Cerebellar nuclear complex (tissue), 1 donor: ENCODE data around the gene CPNE9.

Source experiments
- DNase-seq, 2 experiments: peaks; one replicate each; lab custom pipeline; 2025; lab: John Stamatoyannopoulos, UW

Gene CPNE9

GRCh38 chr3:9703736-9704346 lies at the start of gene CPNE9:
TSS of gene CPNE9 (plus strand) at chr3:9703833. CDS start at chr3:9703997, 164 bp downstream.
- no peak for DNase-seq

- DNase-seq = no peak
Measured at GRCh38 chr3:9659849-9660248, 43.8 kb upstream of the CPNE9 start.

DNA sequence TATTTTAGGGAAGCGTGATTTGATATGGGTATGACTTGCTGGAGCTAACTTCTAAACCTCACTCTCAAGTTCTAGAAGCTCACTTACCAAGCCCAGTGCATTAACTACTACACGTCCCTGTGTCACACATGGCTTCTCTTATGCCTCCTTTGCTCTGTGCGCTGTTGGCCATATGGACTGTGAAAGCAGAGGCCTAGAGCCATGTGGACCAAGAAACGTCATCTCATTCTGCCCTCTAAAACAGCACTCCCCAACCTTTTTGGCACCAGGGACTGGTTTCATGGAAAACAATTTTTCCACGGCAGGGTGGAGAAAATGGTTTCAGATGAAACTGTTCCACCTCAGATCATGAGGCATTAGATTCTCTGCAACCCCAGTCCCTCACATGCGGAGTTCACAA lies 42.7 kb upstream of the CPNE9 start:
- no peak for DNase-seq

DNA sequence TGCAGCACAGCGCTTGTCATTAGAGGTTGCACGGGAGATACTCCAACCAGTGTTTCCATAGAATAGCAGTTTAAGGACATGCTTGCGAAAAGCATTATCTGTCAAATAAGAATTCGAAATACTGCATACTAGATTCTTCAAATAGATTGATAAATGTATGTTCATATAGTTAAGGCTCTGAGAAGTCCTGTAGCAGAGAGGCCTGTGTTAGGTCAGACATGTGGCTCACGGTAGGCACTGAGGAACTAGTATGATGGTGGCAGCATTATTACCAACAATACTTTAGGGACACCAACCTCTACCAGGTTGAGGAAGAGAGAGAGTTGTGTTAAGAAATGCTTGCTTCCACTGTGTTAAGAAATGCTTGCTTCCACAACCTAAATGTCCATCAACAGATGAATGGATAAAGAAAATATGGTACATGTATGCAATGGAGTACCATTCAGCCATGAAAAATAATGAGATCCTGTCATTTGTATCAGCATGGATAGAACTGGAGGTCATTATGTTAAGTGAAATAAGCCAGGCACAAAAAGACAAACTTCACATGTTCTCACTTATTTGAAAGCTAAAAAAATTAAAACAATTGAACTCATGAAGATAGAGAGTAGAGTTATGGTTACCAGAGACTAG lies 39.4 kb upstream of the CPNE9 start:
- no peak for DNase-seq

- DNase-seq = no peak
Measured at GRCh38 chr3:9666704-9667445, 36.8 kb upstream of the CPNE9 start.

GRCh38 chr3:9669277-9669676 lies 34.4 kb upstream of the CPNE9 start:
- DNase-seq = no peak

DNA sequence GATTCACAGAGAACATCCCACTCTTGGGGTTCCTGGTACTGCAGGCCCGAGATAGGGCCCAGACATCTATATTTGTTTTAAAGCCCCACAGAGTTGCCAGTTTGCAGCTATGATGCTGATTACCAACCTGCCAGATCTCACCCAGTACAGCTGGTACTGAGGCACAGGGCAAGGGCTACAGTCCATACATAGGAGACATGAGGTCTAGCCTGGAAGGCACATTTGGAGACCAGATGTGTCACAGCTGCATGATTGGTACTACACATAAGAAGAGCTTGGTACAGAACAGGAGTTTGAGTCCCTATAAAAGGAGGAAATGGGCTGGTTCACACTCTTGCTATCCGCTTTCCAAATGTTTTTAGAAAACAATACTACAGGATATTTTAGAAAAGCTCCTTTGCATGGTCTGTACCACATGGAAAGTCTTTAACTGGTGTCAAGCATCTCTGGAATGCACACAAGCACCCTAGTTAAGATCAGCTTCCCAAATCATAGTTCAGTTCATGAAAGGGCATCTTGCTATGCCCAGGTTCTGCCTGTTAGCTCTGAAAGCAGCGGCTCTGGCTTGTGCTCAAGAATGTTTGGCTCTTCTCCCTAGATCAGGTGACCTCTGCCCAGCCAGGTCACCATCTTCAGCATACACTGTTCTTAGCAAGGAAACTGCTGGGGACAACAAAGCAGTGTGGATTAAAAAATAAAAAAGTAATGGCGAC lies 33.8 kb upstream of the CPNE9 start:
- no peak for DNase-seq

DNA sequence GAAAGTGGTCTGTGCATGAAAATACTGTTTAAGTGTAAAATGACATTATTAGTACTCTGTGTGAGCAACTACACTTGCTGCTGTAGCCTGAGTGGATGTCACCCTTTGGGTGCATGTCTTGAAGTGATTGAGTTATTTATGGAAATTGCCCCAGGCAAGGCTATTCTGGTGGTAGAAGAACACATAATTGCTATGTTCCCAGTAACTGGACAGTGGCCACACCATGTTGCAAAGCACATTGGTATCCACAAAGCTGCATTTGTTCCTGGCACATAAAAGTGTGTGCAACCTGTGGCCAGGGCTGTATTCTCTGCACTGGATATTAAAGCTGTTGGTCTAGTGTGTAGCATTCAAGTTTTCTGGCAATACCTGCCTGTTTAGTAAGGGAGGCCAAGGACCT lies 30.6 kb upstream of the CPNE9 start:
- DNase-seq = no peak

DNA sequence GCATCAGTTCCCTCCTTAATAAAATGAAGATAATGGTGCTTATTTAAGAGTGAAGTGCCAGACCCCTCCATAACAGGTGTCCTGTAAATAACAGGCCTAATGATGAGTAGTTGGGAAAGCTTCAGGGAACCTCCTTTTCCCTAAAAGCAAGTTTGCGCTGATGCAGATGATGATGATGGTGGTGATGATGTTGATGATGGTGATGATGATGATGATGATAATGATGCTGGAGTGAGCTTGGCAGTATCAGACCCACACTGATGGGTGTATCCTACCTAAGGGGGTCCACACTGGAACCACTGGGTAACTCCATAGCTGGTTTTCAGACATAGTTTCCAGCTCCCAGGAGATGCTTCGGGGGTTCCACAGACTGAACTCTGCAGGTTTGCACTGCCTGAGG lies 29.9 kb upstream of the CPNE9 start:
- DNase-seq = no peak

DNA sequence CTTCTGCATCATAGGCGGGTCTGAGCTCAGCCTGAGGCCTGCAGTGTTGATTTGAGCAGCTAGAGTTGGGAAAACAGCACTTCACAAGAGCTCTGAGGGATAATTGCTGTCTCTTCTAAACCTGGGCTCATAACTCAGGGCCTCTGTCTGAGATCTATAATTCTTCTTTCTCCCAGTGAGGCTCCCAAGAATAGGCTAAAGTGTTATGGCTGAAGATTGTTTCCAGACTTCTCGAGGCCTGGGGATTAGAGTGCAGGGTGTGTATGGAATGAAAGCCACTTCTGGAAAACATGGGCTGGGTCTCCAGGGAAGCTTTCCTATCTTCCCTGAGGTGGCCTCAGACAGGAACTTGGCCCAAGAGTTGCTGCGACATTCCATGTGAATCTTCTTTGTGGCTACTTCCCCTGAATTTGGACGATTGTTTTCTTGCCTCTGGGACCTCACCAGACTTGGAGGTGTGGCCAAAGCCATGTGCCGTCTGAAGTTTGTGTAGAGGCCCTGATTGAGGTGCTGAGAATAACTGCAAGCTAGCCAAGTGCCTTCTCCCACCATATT lies 27.8 kb upstream of the CPNE9 start:
- DNase-seq = no peak

DNA sequence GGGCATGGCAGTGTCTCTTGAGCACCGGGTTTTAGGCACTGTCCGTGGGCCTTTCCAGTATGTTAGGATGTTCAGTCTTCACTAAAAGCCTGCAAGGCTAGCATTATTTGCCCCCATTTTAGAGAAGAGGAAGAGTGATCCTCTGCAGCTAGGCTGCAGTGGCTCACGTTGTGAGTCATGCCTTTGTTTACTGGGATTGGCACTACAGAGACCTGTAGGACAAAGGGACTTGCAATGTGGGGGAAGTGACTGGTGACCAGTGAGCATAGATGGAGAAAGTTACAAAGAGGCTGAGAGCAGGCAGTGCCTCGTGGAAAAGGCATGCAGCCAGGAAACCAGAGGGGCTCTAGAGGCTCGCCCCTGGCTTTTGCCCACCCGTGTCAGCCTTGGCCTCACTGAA lies 26.8 kb upstream of the CPNE9 start:
- no peak for DNase-seq

GRCh38 chr3:9678493-9678892 lies 25.1 kb upstream of the CPNE9 start:
- DNase-seq = no peak

DNA sequence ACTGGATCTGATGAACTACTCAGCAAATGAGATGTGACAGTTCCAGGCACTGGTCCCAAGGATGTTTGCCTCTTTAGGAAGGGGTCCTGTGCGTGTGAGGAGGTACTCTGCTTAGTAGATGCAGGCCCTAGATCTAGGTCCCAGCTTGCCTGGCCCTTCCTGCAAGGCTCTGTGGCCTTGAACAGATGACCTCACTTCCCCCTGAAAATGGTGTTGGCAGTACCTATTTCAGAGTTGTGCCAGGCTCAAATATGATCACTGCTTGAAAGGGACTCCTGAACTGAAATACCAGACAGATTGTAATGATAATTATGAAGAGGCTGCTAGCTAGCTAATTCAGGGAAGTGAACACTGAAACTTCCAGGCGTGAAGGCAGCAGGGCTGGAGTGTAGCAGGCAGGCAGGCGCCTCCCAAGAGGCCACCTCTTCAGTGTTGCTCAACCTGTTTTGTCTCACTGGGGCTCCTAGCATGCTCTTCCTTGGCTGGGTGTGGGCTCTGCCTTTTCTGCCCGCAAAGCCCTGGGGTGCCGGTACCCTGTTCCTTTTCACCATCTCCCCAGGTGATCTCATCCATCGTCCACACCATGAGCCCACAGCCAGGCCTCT lies 24.1 kb upstream of the CPNE9 start:
- no peak for DNase-seq

GRCh38 chr3:9681011-9681722 lies 22.5 kb upstream of the CPNE9 start:
- no peak for DNase-seq

DNA sequence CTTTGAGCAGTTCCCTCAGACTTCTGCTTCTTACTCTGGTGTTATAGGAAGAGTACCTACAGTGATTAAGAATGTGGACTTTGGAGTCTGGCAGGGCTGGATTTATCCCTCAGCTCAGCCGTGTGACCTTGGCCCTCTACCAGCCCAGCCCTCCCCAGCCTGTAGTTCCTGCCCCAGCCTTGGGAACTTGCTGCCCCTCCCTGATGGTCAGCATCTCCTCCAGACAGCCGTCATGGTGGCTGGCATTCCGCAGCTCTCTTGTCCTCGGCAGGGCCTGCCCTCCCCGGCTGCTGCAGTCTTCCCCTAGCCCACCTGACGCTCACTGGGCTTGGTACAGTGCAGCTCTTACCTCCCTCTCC lies 21.9 kb upstream of the CPNE9 start:
- DNase-seq = no peak

GRCh38 chr3:9682096-9682495 lies 21.5 kb upstream of the CPNE9 start:
- DNase-seq = no peak

- DNase-seq = no peak
Measured at GRCh38 chr3:9683426-9683825, 20.2 kb upstream of the CPNE9 start.

- no peak for DNase-seq
Measured at GRCh38 chr3:9685216-9686049, 18.2 kb upstream of the CPNE9 start.

DNA sequence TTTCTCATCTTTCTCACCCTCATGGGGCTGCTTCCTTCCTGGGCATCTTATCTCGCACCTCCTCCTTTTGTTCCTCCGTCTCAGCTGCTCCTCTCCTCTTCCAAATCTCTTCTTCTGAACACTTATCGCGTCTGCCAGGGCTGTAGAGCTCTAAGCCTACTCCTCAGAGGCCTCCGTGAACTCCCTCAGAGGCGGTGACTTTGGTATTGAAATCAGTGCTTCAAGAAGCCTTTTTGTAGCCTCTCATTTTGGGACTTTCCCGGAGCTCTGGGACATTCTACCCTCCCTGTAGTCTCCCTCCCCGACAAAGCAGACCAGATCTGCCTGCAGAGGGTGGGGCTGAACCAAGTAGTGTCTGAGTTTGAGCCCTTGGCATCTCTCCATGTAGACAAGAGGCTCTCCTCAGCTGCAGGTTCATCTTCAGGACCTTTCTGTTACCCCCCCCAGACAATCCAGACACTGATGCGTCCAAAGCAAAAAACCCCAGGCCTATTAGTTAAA lies 17.5 kb upstream of the CPNE9 start:
- no peak for DNase-seq

DNA sequence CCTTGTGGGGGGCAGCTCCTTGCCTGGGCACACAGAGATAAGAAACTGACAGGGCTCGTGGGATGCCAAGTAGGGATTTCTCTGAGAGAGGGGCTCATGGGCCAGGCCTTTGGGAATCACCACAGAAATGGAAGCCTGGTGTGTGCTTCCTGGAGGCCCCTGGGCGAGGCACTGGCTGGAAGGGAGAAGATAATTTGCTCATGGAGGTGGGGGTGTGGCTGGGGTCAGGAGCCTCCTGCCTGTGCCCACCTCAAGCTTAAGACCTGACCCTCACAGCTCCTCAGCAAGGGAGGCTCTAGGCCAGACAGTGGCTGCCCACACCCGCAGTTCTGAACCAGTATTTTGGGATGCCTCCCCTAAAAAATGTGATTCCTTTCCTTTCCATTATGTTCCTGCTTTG lies 16.9 kb upstream of the CPNE9 start:
- DNase-seq = no peak
